HG03520 (cell line): ENCODE data around the gene NPHS1.

Source experiments
- ATAC-seq: cut with Tn5 transposase; IDR thresholded peaks from one replicate; pipeline ENCODE4 v1.9.1; 2021; ENCODE audit warnings: mild to moderate bottlenecking, moderate library complexity; ENCODE audit not compliant: unreplicated experiment

NPHS1 gene

DNA sequence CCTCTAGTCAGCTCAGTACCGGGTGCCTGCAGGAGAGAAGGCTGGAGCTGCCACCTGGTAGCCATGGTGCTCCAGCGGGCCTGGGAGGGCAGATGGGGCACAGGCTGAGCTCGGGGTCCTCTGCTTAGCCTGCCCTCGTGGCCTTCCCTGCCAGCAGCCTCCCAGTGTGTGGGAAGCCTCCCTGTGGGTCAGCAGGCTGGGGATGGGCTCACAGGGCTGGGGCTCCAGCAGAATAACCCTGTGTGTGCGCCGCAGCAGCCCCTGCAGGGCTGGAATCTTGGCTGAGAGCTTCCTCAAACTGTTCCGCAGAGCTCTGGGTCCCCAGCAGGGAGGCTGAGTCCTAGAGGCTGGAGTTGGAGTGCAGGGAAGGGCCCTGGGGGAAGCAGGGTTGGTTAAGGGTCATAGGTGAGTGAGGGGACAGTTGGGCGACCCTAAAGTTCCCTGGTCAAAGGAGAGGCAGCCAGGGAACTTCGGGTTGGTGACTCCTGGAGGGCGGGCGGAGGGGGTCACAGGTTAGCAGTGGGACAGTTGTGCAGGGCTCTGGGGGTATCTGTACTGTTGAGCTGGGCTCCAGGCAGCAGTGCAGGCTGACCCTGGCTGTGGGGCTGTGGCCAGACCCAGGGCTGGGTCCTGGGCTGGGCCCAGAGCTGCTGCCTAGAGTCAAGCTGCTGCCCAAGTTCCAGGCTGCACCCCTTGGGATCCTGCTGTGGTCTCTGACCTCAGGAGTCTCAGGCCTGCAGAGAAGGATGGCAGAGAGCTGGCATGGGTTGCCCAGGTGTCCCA lies 62.9 kb downstream of the NPHS1 start:
- ATAC-seq = no peak

- ATAC-seq = no peak
Measured at GRCh38 chr19:35788205-35788960, 63.9 kb downstream of the NPHS1 start.

- ATAC-seq = no peak
Measured at GRCh38 chr19:35787227-35787799, 65.0 kb downstream of the NPHS1 start.

- ATAC-seq = no peak
Measured at GRCh38 chr19:35786299-35787160, 65.8 kb downstream of the NPHS1 start.

DNA sequence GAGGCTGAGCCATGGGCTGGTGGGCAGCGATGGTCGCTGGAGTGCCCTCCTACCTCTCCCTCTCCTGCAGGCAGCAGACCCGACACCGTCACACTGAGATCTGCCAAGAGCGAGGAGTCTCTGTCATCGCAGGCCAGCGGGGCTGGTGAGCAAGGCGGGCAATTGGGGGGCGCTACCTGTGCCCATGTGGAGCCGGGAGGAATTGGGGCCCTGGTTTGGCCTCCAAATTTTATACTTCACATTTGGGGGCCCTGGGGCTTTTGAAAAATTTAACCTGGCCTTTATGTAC lies 67.0 kb downstream of the NPHS1 start:
- no peak for ATAC-seq

DNA sequence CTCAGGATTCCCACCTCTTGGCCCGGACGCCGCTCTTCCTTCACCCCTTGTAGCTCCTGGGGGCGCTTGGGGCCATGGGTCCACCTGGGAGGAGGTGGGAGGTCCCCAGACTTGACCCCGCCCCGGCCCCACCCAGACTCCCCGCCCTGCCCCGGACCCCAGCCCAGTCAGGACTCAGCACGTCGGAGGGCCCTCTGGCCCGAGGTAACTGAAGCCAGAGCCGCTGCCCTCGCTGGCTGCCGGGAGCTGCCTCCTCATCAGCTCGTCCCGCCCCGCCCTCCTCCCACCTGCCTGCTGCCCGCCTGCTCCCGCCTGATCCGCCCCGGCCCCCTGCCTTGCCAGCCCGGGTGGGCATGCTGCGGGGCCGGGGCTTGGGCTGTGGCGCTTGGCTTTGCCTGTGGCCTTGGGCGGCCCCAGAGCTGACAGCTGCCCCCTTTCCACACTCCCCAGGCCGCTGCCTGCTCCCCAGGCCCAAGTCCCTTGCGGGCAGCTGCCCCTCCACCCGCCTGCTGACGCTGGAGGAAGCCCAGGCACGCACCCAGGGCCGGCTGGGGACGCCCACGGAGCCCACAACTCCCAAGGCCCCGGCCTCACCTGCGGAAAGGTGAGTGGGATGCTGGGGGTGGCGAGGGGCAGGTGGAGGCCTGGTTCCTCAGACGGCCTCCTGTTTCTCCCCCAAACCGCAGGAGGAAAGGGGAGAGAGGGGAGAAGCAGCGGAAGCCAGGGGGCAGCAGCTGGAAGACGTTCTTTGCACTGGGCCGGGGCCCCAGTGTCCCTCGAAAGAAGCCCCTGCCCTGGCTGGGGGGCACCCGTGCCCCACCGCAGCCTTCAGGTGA lies 67.6 kb downstream of the NPHS1 start:
- no peak for ATAC-seq

- no peak for ATAC-seq
Measured at GRCh38 chr19:35783469-35784434, 68.6 kb downstream of the NPHS1 start.

DNA sequence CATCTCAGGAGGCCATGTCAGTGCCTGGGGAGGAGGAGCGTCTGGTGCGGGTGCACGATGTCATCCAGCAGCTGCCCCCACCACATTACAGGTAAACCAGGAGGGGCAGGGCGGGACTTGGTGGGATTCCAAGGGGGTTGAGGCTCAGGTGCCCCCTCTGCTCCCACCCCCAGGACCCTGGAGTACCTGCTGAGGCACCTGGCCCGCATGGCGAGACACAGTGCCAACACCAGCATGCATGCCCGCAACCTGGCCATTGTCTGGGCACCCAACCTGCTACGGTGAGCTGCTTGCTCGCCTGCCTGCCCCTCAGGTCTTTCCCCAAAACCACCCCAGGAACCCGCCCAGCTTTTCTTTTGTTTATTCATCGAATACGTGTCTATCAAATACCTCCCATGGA lies 69.7 kb downstream of the NPHS1 start:
- no peak for ATAC-seq

- ATAC-seq = no peak
Measured at GRCh38 chr19:35781650-35782049, 70.7 kb downstream of the NPHS1 start.

DNA sequence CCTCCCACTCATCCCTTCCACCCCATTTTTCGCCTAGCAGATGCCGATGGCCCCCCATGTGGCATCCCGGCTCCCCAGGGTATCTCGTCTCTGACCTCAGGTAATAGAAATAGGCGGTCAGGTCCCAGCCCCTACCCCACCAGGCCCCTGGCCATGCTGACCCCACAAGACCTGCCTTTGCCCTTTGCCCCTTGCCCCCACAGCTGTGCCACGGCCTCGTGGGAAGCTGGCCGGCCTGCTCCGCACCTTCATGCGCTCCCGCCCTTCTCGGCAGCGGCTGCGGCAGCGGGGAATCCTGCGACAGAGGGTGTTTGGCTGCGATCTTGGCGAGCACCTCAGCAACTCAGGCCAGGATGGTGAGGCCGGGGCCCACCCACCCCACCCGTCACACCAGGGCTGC lies 71.6 kb downstream of the NPHS1 start:
- ATAC-seq = no peak

GRCh38 chr19:35780058-35780457 lies 72.2 kb downstream of the NPHS1 start:
- ATAC-seq = no peak

DNA sequence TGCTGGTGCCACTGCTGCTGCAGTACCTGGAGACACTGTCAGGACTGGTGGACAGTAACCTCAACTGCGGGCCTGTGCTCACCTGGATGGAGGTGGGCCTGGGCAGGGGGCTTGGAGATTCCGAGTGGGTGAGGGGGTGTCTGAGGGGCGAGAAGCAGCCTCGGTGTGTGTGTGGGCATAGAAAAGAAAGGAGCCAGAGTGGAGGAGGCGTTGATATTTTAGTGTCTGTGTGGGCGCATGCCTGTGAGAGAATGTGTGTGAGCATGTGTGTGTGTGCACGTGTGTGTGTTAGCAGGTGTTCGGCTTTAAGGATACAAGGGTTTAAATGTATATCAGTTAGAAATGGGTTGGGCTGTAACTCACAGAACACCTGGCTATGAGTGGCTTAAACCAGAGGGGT lies 73.3 kb downstream of the NPHS1 start:
- no peak for ATAC-seq

GRCh38 chr19:35777961-35778360 lies 74.3 kb downstream of the NPHS1 start:
- ATAC-seq = no peak

DNA sequence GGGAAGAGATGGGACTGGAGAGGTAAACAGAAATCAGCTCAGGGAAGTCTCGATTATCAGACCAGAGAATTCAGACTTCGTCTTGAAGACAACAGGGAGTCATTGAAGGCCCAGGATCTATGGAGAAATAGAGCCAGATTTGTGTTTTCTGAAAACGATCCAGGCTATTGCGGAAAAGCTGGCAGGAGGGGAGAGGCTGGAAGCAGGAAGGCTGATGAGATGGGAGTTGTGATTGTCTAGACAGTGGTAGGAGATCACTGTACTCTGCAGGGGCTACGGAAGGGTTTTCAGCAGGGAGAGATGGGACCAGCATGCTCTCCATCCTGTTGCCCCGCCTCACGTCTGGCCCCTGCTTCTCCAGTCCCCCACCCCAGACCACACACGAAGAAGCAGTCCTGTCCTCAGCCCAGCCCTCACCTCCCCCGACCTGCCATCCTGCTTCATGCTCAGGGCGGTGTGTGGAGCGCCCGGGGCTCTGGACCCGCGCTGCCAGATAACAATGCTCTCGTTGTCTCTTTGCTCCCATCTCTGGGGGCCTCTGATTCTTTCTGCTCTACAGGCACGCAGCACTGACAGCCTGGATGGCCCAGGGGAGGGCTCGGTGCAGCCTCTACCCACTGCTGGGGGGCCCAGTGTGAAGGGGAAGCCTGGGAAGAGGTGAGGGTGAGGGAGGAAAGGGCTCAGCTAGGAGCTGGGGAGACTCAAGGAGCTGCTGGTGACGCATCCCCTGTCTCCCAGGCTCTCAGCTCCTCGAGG lies 75.0 kb downstream of the NPHS1 start:
- ATAC-seq = no peak

- no peak for ATAC-seq
Measured at GRCh38 chr19:35776102-35776788, 76.1 kb downstream of the NPHS1 start.
